Measurements from ENCODE around the gene RPL7L1. TPM values are rescaled to one million over a fixed set of nuclear protein-coding genes. Genes with fewer than 3 reads are reported as not detected.

The RPL7L1 gene
- total RNA-seq, 3 donors from 2014 or later (not counting 1 experiment from before 2014, with no cell fraction given), result 66.9 to 67.2 (median 66.9) TPM

DNA sequence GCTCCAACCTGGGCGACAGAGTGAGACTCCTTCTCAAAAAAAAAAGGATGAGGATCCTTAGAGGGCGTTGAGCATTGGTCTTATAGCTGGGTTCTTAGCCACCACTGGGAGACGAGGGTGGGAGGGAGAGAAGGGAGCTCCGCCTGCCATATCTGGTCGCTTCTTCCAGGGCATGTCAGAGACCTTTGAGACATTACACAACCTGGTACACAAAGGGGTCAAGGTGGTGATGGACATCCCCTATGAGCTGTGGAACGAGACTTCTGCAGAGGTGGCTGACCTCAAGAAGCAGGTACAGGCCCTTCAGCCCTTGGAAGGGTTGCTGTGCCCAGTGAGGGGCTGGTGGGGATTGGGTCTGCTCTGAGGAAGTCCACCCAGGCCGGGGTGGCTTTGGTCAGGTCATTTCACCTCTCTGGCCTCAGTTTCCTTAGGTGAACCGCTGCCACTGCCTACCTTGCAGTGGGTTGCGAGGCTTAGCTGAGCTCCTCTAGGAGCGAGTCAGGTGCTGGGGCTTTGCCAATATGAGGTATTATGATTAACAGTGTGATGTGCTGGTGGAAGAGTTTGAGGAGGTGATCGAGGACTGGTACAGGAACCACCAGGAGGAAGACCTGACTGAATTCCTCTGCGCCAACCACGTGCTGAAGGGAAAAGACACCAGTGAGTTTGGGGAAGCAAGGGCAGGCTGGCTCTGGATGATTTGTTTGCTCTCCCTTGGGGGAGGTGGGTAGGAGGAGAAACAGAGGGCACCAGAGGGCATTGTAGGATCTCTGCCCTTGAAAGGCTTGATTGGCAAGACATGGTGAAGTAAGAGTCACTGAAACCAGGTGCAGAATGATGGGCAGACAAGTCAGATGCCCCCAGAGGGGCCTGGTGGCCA is 58.4 kb downstream of the RPL7L1 start:
- H3K4me1 Mint-ChIP-seq, result peaks cover 11 to 25% of the 10 kb centered on the region in 2 donors
- H3K36me3 Mint-ChIP-seq, result peaks cover 7% of the 10 kb centered on the region
- no peaks in the 10 kb centered on the region for H3K27me3 Mint-ChIP-seq (ENCODE audit: low read depth in 2 of 2)
- intact Hi-C loops (cut with micrococcal nuclease), result no loop called here
- peak overlapping the region in 1 of 2 donors; percentile 72 for H3K27ac Mint-ChIP-seq
- peaks cover 13% of the 10 kb centered on the region for H3K4me1 ChIP-seq (ENCODE audit: control insufficient read depth, insufficient read depth, low read length)
- DNase-seq (no peak), ATAC-seq (no peak)
- no peaks in the 10 kb centered on the region for H3K9me3 Mint-ChIP-seq
- no peak overlapping the region for H3K4me3 Mint-ChIP-seq
- H3K4me3 ChIP-seq (ENCODE audit: low read length), result no peak overlapping the region
- TF ChIP-seq, protein P1, sequence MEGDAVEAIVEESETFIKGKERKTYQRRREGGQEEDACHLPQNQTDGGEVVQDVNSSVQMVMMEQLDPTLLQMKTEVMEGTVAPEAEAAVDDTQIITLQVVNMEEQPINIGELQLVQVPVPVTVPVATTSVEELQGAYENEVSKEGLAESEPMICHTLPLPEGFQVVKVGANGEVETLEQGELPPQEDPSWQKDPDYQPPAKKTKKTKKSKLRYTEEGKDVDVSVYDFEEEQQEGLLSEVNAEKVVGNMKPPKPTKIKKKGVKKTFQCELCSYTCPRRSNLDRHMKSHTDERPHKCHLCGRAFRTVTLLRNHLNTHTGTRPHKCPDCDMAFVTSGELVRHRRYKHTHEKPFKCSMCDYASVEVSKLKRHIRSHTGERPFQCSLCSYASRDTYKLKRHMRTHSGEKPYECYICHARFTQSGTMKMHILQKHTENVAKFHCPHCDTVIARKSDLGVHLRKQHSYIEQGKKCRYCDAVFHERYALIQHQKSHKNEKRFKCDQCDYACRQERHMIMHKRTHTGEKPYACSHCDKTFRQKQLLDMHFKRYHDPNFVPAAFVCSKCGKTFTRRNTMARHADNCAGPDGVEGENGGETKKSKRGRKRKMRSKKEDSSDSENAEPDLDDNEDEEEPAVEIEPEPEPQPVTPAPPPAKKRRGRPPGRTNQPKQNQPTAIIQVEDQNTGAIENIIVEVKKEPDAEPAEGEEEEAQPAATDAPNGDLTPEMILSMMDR (IDR thresholded peaks at IDR 0.05), result no peak
- H3K27ac ChIP-seq (ENCODE audit: low read length), result no peak overlapping the region
- H3K27me3 ChIP-seq (ENCODE audit: control insufficient read depth, insufficient read depth, low read length), result no peaks in the 10 kb centered on the region
- 93% methylated on average over 13 of the region's 13 CpGs for WGBS (ENCODE audit: insufficient coverage)
- peaks cover 69% of the 10 kb centered on the region for H3K36me3 ChIP-seq (ENCODE audit: control insufficient read depth, insufficient read depth, low read length)
- no peaks in the 10 kb centered on the region for H3K9me3 ChIP-seq (ENCODE audit: control insufficient read depth, insufficient read depth, low read length)

DNA sequence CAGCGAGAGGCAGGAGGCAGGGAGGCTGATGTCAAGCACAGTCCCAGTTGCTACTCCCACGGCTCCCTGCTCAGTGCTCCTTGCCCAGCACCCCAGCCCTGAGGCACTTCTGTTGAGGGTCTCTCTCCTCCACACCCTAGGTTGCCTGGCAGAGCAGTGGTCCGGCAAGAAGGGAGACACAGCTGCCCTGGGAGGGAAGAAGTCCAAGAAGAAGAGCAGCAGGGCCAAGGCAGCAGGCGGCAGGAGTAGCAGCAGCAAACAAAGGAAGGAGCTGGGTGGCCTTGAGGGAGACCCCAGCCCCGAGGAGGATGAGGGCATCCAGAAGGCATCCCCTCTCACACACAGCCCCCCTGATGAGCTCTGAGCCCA is 59.0 kb downstream of the RPL7L1 start:
- H3K4me1 Mint-ChIP-seq, result peaks cover 5 to 19% of the 10 kb centered on the region in 2 donors
- DNase-seq, result no peak
- Histone ChIP-seq H3K4me1 (ENCODE audit: control insufficient read depth, insufficient read depth, low read length) (peaks cover 8% of the 10 kb centered on the region), H3K27me3 (ENCODE audit: control insufficient read depth, insufficient read depth, low read length) (no peaks in the 10 kb centered on the region), H3K9me3 (ENCODE audit: control insufficient read depth, insufficient read depth, low read length) (no peaks in the 10 kb centered on the region), H3K27ac (ENCODE audit: low read length) (no peak overlapping the region), H3K36me3 (ENCODE audit: control insufficient read depth, insufficient read depth, low read length) (peaks cover 67% of the 10 kb centered on the region), H3K4me3 (ENCODE audit: low read length) (no peak overlapping the region)
- TF ChIP-seq, protein P1 (IDR thresholded peaks at IDR 0.05), result no peak
- H3K27ac Mint-ChIP-seq, result peak overlapping the region in 1 of 2 donors; percentile 72
- H3K4me3 Mint-ChIP-seq, result no peak overlapping the region
- H3K27me3 Mint-ChIP-seq (ENCODE audit: low read depth in 2 of 2), result no peaks in the 10 kb centered on the region
- 92% methylated on average over 5 of the region's 5 CpGs for WGBS (ENCODE audit: insufficient coverage)
- intact Hi-C loops (cut with micrococcal nuclease), result no loop called here
- no peaks in the 10 kb centered on the region for H3K9me3 Mint-ChIP-seq
- no peak for ATAC-seq
- H3K36me3 Mint-ChIP-seq, result peaks cover 7% of the 10 kb centered on the region

DNA sequence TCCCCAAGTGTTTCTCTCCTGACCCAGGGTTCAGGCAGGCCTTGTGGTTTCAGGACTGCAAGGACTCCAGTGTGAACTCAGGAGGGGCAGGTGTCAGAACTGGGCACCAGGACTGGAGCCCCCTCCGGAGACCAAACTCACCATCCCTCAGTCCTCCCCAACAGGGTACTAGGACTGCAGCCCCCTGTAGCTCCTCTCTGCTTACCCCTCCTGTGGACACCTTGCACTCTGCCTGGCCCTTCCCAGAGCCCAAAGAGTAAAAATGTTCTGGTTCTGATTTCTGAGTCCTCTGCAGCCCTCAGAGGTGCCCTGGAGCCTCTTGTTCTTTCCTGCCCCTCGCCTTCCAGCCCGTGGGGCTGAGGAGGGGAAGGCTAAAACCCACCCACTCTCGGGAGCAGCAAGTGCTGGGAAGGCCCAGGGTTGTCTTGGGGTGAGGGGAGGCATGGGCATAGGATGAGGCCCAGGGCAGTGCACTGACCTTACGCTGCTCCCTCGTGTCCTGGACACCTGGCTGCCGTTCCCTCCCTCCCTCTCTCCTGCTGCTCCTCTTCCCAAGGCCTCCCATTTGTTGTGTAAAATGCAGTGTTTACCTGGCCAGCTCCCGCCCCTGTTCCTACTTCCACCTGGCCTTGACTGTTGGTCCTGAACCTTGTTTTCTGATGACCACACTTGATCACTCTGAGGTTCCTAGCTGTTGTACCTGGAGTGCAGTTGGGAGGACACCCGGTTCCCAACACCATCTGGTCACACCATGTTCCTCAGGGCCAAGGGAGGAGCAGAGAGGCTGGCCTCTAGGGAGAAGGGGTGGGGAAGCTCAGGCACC is 59.8 kb downstream of the RPL7L1 start:
- Histone ChIP-seq H3K4me3 (ENCODE audit: low read length) (no peak overlapping the region), H3K36me3 (ENCODE audit: control insufficient read depth, insufficient read depth, low read length) (peaks cover 66% of the 10 kb centered on the region), H3K27me3 (ENCODE audit: control insufficient read depth, insufficient read depth, low read length) (no peaks in the 10 kb centered on the region), H3K27ac (ENCODE audit: low read length) (no peak overlapping the region), H3K4me1 (ENCODE audit: control insufficient read depth, insufficient read depth, low read length) (peaks cover 5% of the 10 kb centered on the region), H3K9me3 (ENCODE audit: control insufficient read depth, insufficient read depth, low read length) (no peaks in the 10 kb centered on the region)
- 97% methylated on average over 9 of the region's 9 CpGs for WGBS (ENCODE audit: insufficient coverage)
- ATAC-seq (peak in 1 of 3 donors; percentile 17), DNase-seq (no peak)
- Mint-ChIP-seq H3K36me3 (peaks cover 7% of the 10 kb centered on the region), H3K4me1 (peaks cover 5 to 11% of the 10 kb centered on the region in 2 donors), H3K27me3 (ENCODE audit: low read depth in 2 of 2) (no peaks in the 10 kb centered on the region), H3K9me3 (no peaks in the 10 kb centered on the region), H3K27ac (peak overlapping the region in 1 of 2 donors; percentile 64), H3K4me3 (no peak overlapping the region)
- intact Hi-C loops (cut with micrococcal nuclease), result no loop called here
- TF ChIP-seq, protein P1 (IDR thresholded peaks at IDR 0.05), result no peak

Other genes starting within 250 kb of the RPL7L1 start
- gene PRPH2, start 157.0 kb upstream of the RPL7L1 start, total RNA-seq, result under 1 TPM; 0.12 to 0.16 (median 0.13) TPM
- gene TBCC, start 133.5 kb upstream of the RPL7L1 start, total RNA-seq, result 10 to 100 TPM; 64.1 to 77.6 (median 65.6) TPM
- gene BICRAL, start 97.6 kb upstream of the RPL7L1 start, total RNA-seq, result 10 to 100 TPM; 31.1 to 43.4 (median 37.1) TPM
- 1 to 10 TPM in 2 of 3 donors, not detected in 1; 3.7 to 4.7 TPM for gene PTCRA, start 36.4 kb downstream of the RPL7L1 start, total RNA-seq
- 10 to 100 TPM; 52.4 to 71.2 (median 59.8) TPM for gene CNPY3, start 49.9 kb downstream of the RPL7L1 start, total RNA-seq
- gene GNMT, start 81.1 kb downstream of the RPL7L1 start, total RNA-seq, result 1 to 10 TPM; 2.0 to 2.8 (median 2.6) TPM
- 10 to 100 TPM in 1 of 3 donors, 1 to 10 TPM in 2; 8.2 to 13.6 (median 9.9) TPM for gene PEX6, start 99.6 kb downstream of the RPL7L1 start, total RNA-seq
- gene PPP2R5D, start 105.0 kb downstream of the RPL7L1 start, total RNA-seq, result 10 to 100 TPM; 30.5 to 49.1 (median 40.1) TPM
- 10 to 100 TPM; 29.6 to 34.3 (median 34.2) TPM for gene MEA1, start 134.3 kb downstream of the RPL7L1 start, total RNA-seq
- gene KLHDC3, start 134.6 kb downstream of the RPL7L1 start, total RNA-seq, result 10 to 100 TPM; 52.7 to 60.9 (median 53.7) TPM
- gene RRP36, start 142.0 kb downstream of the RPL7L1 start, total RNA-seq, result 10 to 100 TPM; 33.1 to 43.9 (median 38.7) TPM
- 10 to 100 TPM in 1 of 3 donors, 1 to 10 TPM in 2; 9.6 to 10.1 (median 9.9) TPM for gene CUL7, start 174.2 kb downstream of the RPL7L1 start, total RNA-seq
- gene MRPL2, start 179.8 kb downstream of the RPL7L1 start, total RNA-seq, result 10 to 100 TPM; 33.4 to 38.4 (median 33.9) TPM
- 10 to 100 TPM; 35.9 to 39.4 (median 37.4) TPM for gene KLC4, start 180.0 kb downstream of the RPL7L1 start, total RNA-seq
- 1 to 10 TPM; 1.7 to 5.6 (median 2.8) TPM for gene PTK7, start 196.7 kb downstream of the RPL7L1 start, total RNA-seq

Data from natural killer cell (primary cell).